K562 (cell line): Measurements from ENCODE around the gene FAM89B. TPM values are rescaled to one million over a fixed set of nuclear protein-coding genes. Genes with fewer than 3 reads are reported as not detected.
A peak's percentile ranks its signal among the peaks of the same experiment; 100 is the strongest.

Experiments
- ATF4 ChIP-seq: fragments of 450-650 bp; formaldehyde crosslinking; IDR thresholded peaks from 2 replicates; pipeline ENCODE4 v1.4.0; 2022; ENCODE audit warnings: mild to moderate bottlenecking, moderate library complexity
- BDP1 ChIP-seq: IDR thresholded peaks from 3 replicates; pipeline ENCODE4 v1.6.1; 2011; ENCODE audit not compliant: insufficient read length, insufficient read depth
- CREB3 ChIP-seq: fragments of 450-650 bp; conservative IDR thresholded peaks from 2 replicates; pipeline ENCODE4 v1.6.1; 2016; ENCODE audit warnings: missing genetic modification characterization, low read depth, mild to moderate bottlenecking, missing compliant biosample characterization, moderate library complexity
- FUS ChIP-seq: fragments of 200-400 bp; formaldehyde crosslinking; optimal IDR thresholded peaks from 2 replicates; pipeline ENCODE3; 2017; ENCODE audit warnings: low read depth, low read length
- HNRNPK ChIP-seq: fragments of 200-400 bp; formaldehyde crosslinking; IDR thresholded peaks from one replicate; pipeline ENCODE4 v1.6.1; 2018; ENCODE audit warnings: mild to moderate bottlenecking, low read depth, low read length; ENCODE audit not compliant: poor library complexity, severe bottlenecking
- IRF1 ChIP-seq: sonication (generic); formaldehyde crosslinking; IDR thresholded peaks from 2 replicates; pipeline ENCODE4 v1.8.0; 2022; ENCODE audit warnings: missing genetic modification reagents, mild to moderate bottlenecking, borderline replicate concordance
- L3MBTL2 ChIP-seq: fragments of 450-650 bp; IDR thresholded peaks from 2 replicates; pipeline ENCODE4 v1.6.1; 2016; ENCODE audit warnings: mild to moderate bottlenecking, moderate library complexity
- LARP7 ChIP-seq: fragments of 450-650 bp; IDR thresholded peaks from 2 replicates; pipeline ENCODE4 v1.6.1; 2016
- MCM5 ChIP-seq: fragments of 450-650 bp; IDR thresholded peaks from 2 replicates; pipeline ENCODE4 v1.6.1; 2016; ENCODE audit warnings: low read depth
- PATZ1 ChIP-seq: fragments of 250-450 bp; sonication (Bioruptor Pico); IDR thresholded peaks from 2 replicates; pipeline ENCODE4 v1.5.0; 2020; ENCODE audit warnings: mild to moderate bottlenecking, borderline replicate concordance
- RBBP5 ChIP-seq: fragments of 200-600 bp; sonication (generic); IDR thresholded peaks from 2 replicates; pipeline ENCODE4 v1.6.1; 2012; ENCODE audit warnings: borderline replicate concordance, mild to moderate bottlenecking, low read length, control low read depth, inconsistent platforms; ENCODE audit not compliant: insufficient read depth, poor library complexity, severe bottlenecking
- SUPT5H ChIP-seq: fragments of 450-650 bp; IDR thresholded peaks from 2 replicates; pipeline ENCODE4 v1.6.1; 2016
- TFE3 ChIP-seq: fragments of 450-650 bp; formaldehyde crosslinking; IDR thresholded peaks from 2 replicates; pipeline ENCODE4 v1.4.0; 2020; ENCODE audit warnings: mild to moderate bottlenecking, mixed read lengths
- ZBTB2 ChIP-seq: fragments of 450-650 bp; IDR thresholded peaks from 2 replicates; pipeline ENCODE4 v1.6.1; 2016; ENCODE audit warnings: antibody characterized with exemption
- ZBTB9 ChIP-seq: fragments of 450-650 bp; formaldehyde crosslinking; IDR thresholded peaks from 2 replicates; pipeline ENCODE4 v1.4.0; 2020; ENCODE audit warnings: mild to moderate bottlenecking, moderate library complexity
- ZNF239 ChIP-seq: fragments of 250-450 bp; sonication (Bioruptor Pico); IDR thresholded peaks from 2 replicates; pipeline ENCODE4 v1.4.0; 2020; ENCODE audit warnings: mild to moderate bottlenecking
- ZNF354B ChIP-seq: fragments of 250-450 bp; sonication (Bioruptor Pico); IDR thresholded peaks from 2 replicates; pipeline ENCODE4 v1.4.0; 2020
- ZNF76 ChIP-seq: fragments of 250-450 bp; sonication (Bioruptor Pico); IDR thresholded peaks from 2 replicates; pipeline ENCODE4 v1.4.0; 2020; ENCODE audit warnings: mild to moderate bottlenecking, moderate library complexity, borderline replicate concordance
- polyA plus RNA-seq, 8 experiments: library from polyadenylated mRNA; depleted of rRNA in 4 of 8; stranded (reverse) in 5 of 8; unstranded in 3 of 8; fragments of >200 nt; fragmentation: Nextera tagmentation in 2 of 8; fragmentation: Illumina TruSeq in 1 of 8; extraction: Ambion mirVana in 2 of 8; extraction: Trizol in 1 of 8; gene quantifications; 2 replicates each; pipeline versions ENCODE4 v1.2.1 to v1.2.3, GENCODE V29; 2011 to 2014; ENCODE audit warnings: inconsistent platforms in 1 of 8, missing spikeins in 1 of 8
- total RNA-seq, 7 experiments: library from RNA; depleted of rRNA in 6 of 7; stranded (reverse); fragments of >200 nt in 6 of 7; fragmentation: Illumina TruSeq in 2 of 7; extraction: Trizol in 2 of 7; gene quantifications; 2 replicates each; pipeline versions ENCODE4 v1.2.1 to v1.2.3, GENCODE V29; 2011 to 2021; ENCODE audit warnings: low replicate concordance in 1 of 7

The FAM89B gene
- total and polyA plus RNA-seq, 9 of the 15 experiments (the other 6 are each of a cell fraction or from before 2014, with no cell fraction given), result 0.32 to 27.6 (median 11.9) TPM

GRCh38 chr11:65574811-65575567 lies 2.7 kb downstream of the FAM89B start (continued):
- TF ChIP-seq ATF4 (CRISPR knock-in tag), result no peak
- no peak for TF ChIP-seq RBBP5
- TF ChIP-seq FUS, result no peak
- no peak for TF ChIP-seq IRF1 (CRISPR knock-in tag)
- no peak for TF ChIP-seq ZNF76 (CRISPR knock-in tag)
- TF ChIP-seq ZNF239 (CRISPR knock-in tag), result no peak
- TF ChIP-seq CREB3 (tag), result peak; percentile 33; the same call in 1 of the 2 replicates
- 0 out of 2 replicates have a peak, but pooled peaks have one; percentile 4 for TF ChIP-seq SUPT5H
- no peak for TF ChIP-seq ZBTB9
- TF ChIP-seq PATZ1 (CRISPR knock-in tag), result no peak
- TF ChIP-seq HNRNPK, result no peak
- TF ChIP-seq LARP7, result no peak; the same call in 1 of the 2 replicates
- no peak for TF ChIP-seq TFE3 (CRISPR knock-in tag)
- no peak for TF ChIP-seq BDP1
- no peak for TF ChIP-seq ZNF354B (CRISPR knock-in tag)
- TF ChIP-seq MCM5, result no peak
- TF ChIP-seq ZBTB2, result no peak
- no peak; the same call in 1 of the 2 replicates for TF ChIP-seq L3MBTL2
